ENCODE results near the gene RNF213.

The RNF213 gene

DNA sequence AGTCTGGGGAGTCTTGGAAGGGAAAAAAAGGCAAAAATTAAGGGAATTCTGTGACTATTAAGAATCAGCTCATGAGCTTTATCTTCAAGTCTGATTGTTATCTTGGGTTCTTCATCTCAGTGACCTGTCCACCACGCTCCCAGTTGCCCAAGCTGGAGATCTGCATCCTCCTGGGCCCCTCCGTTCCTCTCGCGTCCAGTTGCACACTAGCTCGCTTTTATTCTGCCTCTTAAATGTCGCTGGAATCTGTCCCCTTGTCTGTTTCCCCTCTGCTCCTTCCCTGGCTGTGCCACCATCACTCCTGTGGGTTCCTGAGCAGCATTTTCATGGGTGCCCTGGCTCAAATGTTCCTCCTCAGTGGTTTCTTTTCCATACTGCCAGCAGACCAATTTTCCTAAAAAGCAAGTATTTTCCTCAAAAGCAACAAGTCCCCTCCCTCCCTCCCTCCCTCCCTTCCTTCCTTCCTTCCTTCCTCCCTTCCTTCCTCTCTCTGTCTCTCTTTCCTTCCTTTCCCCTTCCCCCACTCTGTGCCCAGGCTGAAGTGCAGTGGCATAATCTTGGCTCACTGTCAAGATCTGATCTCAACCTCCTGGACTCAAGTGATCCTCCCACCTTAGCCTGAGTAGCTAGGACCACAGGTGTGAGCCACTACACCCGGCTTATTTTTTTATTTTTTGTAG is 155.7 kb downstream of the RNF213 start:
- H3K9me3 Mint-ChIP-seq = no peaks in the 10 kb centered on the region
- H3K36me3 Mint-ChIP-seq (ENCODE audit: low read depth) = peaks cover 24% of the 10 kb centered on the region
- H3K4me1 Mint-ChIP-seq (ENCODE audit: low read depth) = peaks cover 26% of the 10 kb centered on the region
- H3K27ac Mint-ChIP-seq = peak overlapping the region; percentile 60
- no peak for DNase-seq
- peaks cover 22% of the 10 kb centered on the region for H3K27me3 Mint-ChIP-seq
- H3K4me3 Mint-ChIP-seq = peak overlapping the region; percentile 88

DNA sequence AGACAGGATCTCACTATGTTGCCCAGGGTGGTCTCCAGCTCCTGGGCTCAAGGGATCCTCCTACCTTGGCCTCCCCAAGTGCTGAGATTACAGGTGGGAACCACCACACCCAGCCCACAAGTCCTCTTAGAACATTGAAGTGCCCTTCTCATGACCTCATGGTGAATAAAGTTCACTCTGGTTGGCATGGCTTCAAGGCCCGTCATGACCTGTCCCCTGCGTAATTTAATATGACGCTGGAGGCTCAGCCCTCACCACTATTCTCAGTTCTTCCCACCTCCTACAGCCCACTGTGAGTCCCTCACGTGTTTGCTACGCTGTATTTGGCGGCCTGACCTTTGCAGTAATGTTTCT is 156.3 kb downstream of the RNF213 start:
- Mint-ChIP-seq H3K9me3 (no peaks in the 10 kb centered on the region), H3K36me3 (ENCODE audit: low read depth) (peaks cover 24% of the 10 kb centered on the region), H3K27me3 (peaks cover 18% of the 10 kb centered on the region), H3K4me1 (ENCODE audit: low read depth) (peaks cover 26% of the 10 kb centered on the region), H3K4me3 (peak overlapping the region; percentile 88), H3K27ac (peak overlapping the region; percentile 1)
- DNase-seq = no peak

- Mint-ChIP-seq H3K9me3 (no peaks in the 10 kb centered on the region), H3K27me3 (peaks cover 10% of the 10 kb centered on the region), H3K36me3 (ENCODE audit: low read depth) (peaks cover 24% of the 10 kb centered on the region), H3K4me1 (ENCODE audit: low read depth) (peaks cover 26% of the 10 kb centered on the region), H3K4me3 (no peak overlapping the region), H3K27ac (no peak overlapping the region)
- no peak for DNase-seq
These were observed 157.9 kb downstream of the RNF213 start for GRCh38 chr17:80418589-80418988.

GRCh38 chr17:80419255-80419654 is 158.6 kb downstream of the RNF213 start:
- peaks cover 25% of the 10 kb centered on the region for H3K4me1 Mint-ChIP-seq (ENCODE audit: low read depth)
- peaks cover 4% of the 10 kb centered on the region for H3K27me3 Mint-ChIP-seq
- no peaks in the 10 kb centered on the region for H3K9me3 Mint-ChIP-seq
- no peak overlapping the region for H3K27ac Mint-ChIP-seq
- peaks cover 24% of the 10 kb centered on the region for H3K36me3 Mint-ChIP-seq (ENCODE audit: low read depth)
- H3K4me3 Mint-ChIP-seq = no peak overlapping the region
- no peak for DNase-seq

DNA sequence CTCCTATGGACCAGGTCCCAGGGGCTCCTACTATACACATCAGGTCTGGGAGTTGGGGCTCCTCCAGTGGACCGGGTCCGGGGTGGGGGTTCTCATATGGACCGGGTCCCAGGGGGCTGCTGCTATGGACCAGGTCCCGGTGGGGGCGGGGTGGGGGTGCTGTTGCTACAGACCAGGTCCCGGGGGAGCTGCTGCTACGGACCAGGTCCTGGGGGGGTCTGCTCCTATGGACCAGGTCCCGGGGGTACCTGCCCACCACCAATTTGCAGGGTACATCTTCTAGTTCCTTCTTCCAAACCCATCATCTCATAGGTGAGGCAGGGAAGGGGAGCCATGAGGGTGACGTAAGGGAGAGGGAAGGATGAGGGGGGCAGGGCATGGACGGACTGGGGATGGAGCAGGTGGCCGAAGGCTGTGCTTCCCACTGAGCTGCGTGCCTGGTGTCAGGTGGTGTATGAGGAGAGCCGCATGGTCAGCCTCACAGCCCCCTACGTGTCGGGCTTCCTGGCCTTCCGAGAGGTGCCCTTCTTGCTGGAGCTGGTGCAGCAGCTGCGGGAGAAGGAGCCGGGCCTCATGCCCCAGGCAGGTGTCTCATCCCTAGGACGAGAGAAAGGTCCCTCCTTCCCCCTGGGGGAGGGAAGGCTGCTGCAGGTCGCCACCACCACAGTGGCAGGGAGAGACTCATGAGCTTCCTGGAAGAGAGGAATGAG is 160.9 kb downstream of the RNF213 start:
- H3K27me3 Mint-ChIP-seq = peaks cover 4% of the 10 kb centered on the region
- DNase-seq = no peak
- H3K4me1 Mint-ChIP-seq (ENCODE audit: low read depth) = peaks cover 17% of the 10 kb centered on the region
- no peak overlapping the region for H3K4me3 Mint-ChIP-seq
- no peaks in the 10 kb centered on the region for H3K9me3 Mint-ChIP-seq
- peaks cover 19% of the 10 kb centered on the region for H3K36me3 Mint-ChIP-seq (ENCODE audit: low read depth)
- no peak overlapping the region for H3K27ac Mint-ChIP-seq

GRCh38 chr17:80422276-80422675 is 161.6 kb downstream of the RNF213 start:
- Mint-ChIP-seq H3K27me3 (peaks cover 4% of the 10 kb centered on the region), H3K9me3 (no peaks in the 10 kb centered on the region), H3K4me1 (ENCODE audit: low read depth) (peaks cover 19% of the 10 kb centered on the region), H3K27ac (no peak overlapping the region), H3K36me3 (ENCODE audit: low read depth) (peaks cover 15% of the 10 kb centered on the region), H3K4me3 (no peak overlapping the region)
- no peak for DNase-seq

- peaks cover 10% of the 10 kb centered on the region for H3K36me3 Mint-ChIP-seq (ENCODE audit: low read depth)
- H3K27me3 Mint-ChIP-seq = peaks cover 4% of the 10 kb centered on the region
- DNase-seq = no peak
- H3K9me3 Mint-ChIP-seq = no peaks in the 10 kb centered on the region
- H3K4me3 Mint-ChIP-seq = no peak overlapping the region
- peaks cover 17% of the 10 kb centered on the region for H3K4me1 Mint-ChIP-seq (ENCODE audit: low read depth)
- H3K27ac Mint-ChIP-seq = no peak overlapping the region
These were observed 162.3 kb downstream of the RNF213 start for GRCh38 chr17:80422981-80423380.

- Mint-ChIP-seq H3K27me3 (peaks cover 4% of the 10 kb centered on the region), H3K9me3 (no peaks in the 10 kb centered on the region), H3K36me3 (ENCODE audit: low read depth) (peaks cover 4% of the 10 kb centered on the region), H3K4me1 (ENCODE audit: low read depth) (peaks cover 14% of the 10 kb centered on the region), H3K4me3 (no peak overlapping the region), H3K27ac (peak overlapping the region; percentile 10)
- no peak for DNase-seq
These were observed 163.0 kb downstream of the RNF213 start for GRCh38 chr17:80423536-80424225.

- no peak for DNase-seq
- no peak overlapping the region for H3K27ac Mint-ChIP-seq
These were observed 163.6 kb downstream of the RNF213 start for GRCh38 chr17:80424261-80424660.

GRCh38 chr17:80424878-80425765 is 164.5 kb downstream of the RNF213 start:
- peaks cover 4% of the 10 kb centered on the region for H3K27me3 Mint-ChIP-seq
- H3K9me3 Mint-ChIP-seq = no peaks in the 10 kb centered on the region
- no peak overlapping the region for H3K4me3 Mint-ChIP-seq
- no peak for DNase-seq
- H3K4me1 Mint-ChIP-seq (ENCODE audit: low read depth) = peaks cover 14% of the 10 kb centered on the region
- H3K36me3 Mint-ChIP-seq (ENCODE audit: low read depth) = no peaks in the 10 kb centered on the region
- no peak overlapping the region for H3K27ac Mint-ChIP-seq

More at GRCh38 chr17:80424261-80424660, 163.6 kb downstream of the RNF213 start:
- Mint-ChIP-seq H3K9me3 (no peaks in the 10 kb centered on the region), H3K36me3 (ENCODE audit: low read depth) (peaks cover 4% of the 10 kb centered on the region), H3K4me1 (ENCODE audit: low read depth) (peaks cover 14% of the 10 kb centered on the region), H3K4me3 (no peak overlapping the region), H3K27me3 (peaks cover 4% of the 10 kb centered on the region)

DNA sequence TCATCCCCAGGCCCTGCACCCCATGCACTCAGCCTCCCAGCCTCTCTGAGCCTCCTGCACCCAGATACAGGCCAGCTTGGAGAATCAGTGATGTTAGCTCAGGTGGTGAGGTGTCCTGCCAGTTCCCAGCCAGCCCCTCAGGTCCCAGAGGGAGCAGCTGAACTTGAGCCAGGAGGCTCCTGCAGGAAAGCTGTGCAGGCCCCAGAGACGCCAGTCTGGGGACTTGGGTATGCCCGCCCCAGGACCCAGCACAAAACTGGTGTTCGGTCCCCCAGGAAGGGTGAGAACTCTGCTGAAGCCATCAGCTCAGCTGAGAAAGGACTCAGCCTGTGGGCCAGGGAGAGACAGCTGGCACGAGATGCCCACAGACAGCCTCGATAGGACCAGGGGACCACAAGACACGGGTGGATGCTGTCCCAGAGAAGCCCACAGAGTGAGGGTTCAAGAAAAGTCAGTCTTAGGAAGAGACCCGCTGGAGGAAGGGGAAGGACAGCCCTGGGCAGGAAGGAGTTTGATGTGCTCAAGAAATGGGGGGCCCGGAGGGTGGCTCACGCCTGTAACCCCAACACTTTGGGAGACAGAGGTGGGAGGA is 165.3 kb downstream of the RNF213 start:
- peaks cover 4% of the 10 kb centered on the region for H3K27me3 Mint-ChIP-seq
- no peaks in the 10 kb centered on the region for H3K9me3 Mint-ChIP-seq
- peaks cover 14% of the 10 kb centered on the region for H3K4me1 Mint-ChIP-seq (ENCODE audit: low read depth)
- H3K4me3 Mint-ChIP-seq = no peak overlapping the region
- H3K36me3 Mint-ChIP-seq (ENCODE audit: low read depth) = no peaks in the 10 kb centered on the region
- H3K27ac Mint-ChIP-seq = no peak overlapping the region
- DNase-seq = no peak

DNA sequence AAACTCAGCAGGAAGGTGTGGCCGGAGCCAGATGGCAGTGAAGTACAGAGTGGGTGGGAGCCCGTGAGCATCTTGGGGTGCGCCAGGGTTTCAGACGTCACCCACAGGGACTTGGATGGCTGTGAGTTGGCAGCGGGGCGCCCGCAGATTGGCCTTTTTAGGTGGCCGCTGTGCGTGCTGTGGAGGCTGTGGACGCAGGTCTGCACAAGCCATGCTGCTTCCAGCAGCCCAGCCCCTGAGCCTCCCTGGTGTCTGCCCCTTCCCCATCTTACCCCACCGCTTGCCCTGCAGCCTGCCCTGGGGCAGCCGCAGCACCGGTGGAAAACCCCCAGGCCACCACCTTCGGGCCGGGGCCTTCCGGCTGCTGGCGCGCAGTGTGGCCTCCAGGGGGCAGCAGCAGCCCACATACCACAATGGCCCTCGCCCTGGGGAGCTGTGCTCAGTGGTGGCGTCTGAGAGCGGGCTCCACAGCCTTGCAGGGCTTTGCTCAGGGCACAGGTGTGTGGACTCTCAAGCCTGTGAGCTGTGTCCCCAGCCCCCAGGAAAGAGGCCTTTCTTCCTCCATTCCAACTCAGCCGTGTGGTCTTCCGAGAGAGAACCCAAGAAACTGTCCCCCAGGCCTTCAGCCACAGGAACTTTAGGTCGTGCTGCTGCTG is 166.1 kb downstream of the RNF213 start:
- Mint-ChIP-seq H3K4me1 (ENCODE audit: low read depth) (peaks cover 14% of the 10 kb centered on the region), H3K27ac (no peak overlapping the region), H3K4me3 (no peak overlapping the region), H3K36me3 (ENCODE audit: low read depth) (no peaks in the 10 kb centered on the region), H3K9me3 (no peaks in the 10 kb centered on the region), H3K27me3 (peaks cover 4% of the 10 kb centered on the region)
- peak; percentile 94 for DNase-seq

- no peak for DNase-seq
- Mint-ChIP-seq H3K27ac (no peak overlapping the region), H3K9me3 (no peaks in the 10 kb centered on the region), H3K4me3 (no peak overlapping the region), H3K4me1 (ENCODE audit: low read depth) (peaks cover 14% of the 10 kb centered on the region), H3K36me3 (ENCODE audit: low read depth) (no peaks in the 10 kb centered on the region), H3K27me3 (peaks cover 4% of the 10 kb centered on the region)
These were observed 167.0 kb downstream of the RNF213 start for GRCh38 chr17:80427366-80428282.
